ENCODE results near the gene HOXC10.

Gene HOXC10

DNA sequence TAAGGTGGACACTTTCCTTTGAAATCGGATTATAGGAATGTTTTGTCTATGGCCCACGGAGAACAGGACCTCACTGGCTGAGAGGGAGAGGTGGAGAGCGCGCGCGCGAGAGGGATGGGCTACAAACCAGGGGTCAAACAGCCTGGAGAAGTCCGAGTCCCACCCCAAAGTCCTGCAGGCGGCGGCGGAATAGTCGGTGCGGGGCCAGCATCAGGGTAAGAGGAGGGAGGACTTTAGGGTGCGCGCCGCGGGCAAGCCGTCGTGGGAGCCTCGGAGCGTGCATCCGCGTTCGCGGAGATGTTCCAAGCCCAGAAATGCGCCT is 20.5 kb downstream of the HOXC10 start:
- no peak for DNase-seq (ENCODE audit: low read depth in 2 of 2)
- no peak overlapping the region for H3K4me3 ChIP-seq (replicated peaks in 1 of 2; ENCODE audit: low read depth in 2 of 2, low read length in 2 of 2)
- TF ChIP-seq, protein P1, sequence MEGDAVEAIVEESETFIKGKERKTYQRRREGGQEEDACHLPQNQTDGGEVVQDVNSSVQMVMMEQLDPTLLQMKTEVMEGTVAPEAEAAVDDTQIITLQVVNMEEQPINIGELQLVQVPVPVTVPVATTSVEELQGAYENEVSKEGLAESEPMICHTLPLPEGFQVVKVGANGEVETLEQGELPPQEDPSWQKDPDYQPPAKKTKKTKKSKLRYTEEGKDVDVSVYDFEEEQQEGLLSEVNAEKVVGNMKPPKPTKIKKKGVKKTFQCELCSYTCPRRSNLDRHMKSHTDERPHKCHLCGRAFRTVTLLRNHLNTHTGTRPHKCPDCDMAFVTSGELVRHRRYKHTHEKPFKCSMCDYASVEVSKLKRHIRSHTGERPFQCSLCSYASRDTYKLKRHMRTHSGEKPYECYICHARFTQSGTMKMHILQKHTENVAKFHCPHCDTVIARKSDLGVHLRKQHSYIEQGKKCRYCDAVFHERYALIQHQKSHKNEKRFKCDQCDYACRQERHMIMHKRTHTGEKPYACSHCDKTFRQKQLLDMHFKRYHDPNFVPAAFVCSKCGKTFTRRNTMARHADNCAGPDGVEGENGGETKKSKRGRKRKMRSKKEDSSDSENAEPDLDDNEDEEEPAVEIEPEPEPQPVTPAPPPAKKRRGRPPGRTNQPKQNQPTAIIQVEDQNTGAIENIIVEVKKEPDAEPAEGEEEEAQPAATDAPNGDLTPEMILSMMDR (IDR thresholded peaks at IDR 0.05; ENCODE audit: low read depth, low read length), result no peak

- peak; percentile 81 to 82 for DNase-seq (ENCODE audit: low read depth in 2 of 2)
- H3K4me3 ChIP-seq (replicated peaks in 1 of 2; ENCODE audit: low read depth in 2 of 2, low read length in 2 of 2), result peak overlapping the region in 1 of 2 donors; percentile 13
- TF ChIP-seq, protein P1 (IDR thresholded peaks at IDR 0.05; ENCODE audit: low read depth, low read length), result peak; percentile 84
Measured at GRCh38 chr12:54005853-54006558, 21.1 kb downstream of the HOXC10 start.

GRCh38 chr12:54006559-54007220 is 21.7 kb downstream of the HOXC10 start:
- DNase-seq (ENCODE audit: low read depth in 2 of 2), result no peak
- H3K4me3 ChIP-seq (replicated peaks in 1 of 2; ENCODE audit: low read depth in 2 of 2, low read length in 2 of 2), result no peak overlapping the region
- TF ChIP-seq, protein P1 (IDR thresholded peaks at IDR 0.05; ENCODE audit: low read depth, low read length), result no peak

DNA sequence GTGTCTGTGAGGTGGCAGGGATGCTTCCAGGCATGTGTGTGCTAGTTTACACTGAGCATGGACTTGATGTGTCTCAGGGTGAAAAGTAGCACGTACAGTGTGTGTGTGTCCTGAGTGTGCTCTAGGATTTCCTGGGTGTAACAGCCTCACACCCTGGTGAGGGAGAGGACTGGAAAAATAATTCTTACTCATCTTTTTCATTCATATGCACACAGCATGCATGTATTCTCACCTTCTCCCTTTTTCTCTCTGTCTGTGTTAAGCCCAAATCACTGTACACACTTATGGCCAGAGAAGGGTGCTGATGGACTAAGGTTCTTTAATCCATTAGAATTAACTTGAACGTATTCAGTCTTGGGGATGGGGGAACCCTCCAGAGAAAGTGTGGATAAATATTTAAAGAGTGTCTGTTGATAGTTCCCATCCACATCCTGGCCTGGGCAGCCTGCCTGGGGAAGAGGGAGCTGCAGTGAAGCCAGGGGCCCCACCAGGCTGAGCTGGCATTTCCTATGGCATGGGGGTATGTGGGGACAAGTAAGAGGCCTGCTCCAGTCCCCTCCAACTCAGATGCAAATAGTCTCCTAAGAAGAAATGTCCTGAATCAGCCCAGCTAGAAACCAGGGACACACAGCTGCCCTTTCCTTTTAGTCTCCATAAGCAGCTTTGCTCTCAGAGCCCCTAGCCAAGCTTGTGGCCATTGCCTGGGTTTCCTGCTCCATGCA is 22.8 kb downstream of the HOXC10 start:
- no peak for DNase-seq (ENCODE audit: low read depth in 2 of 2)
- H3K4me3 ChIP-seq (replicated peaks in 1 of 2; ENCODE audit: low read depth in 2 of 2, low read length in 2 of 2), result no peak overlapping the region

GRCh38 chr12:54008260-54008552 is 23.3 kb downstream of the HOXC10 start:
- DNase-seq (ENCODE audit: low read depth in 2 of 2), result no peak
- TF ChIP-seq, protein P1 (IDR thresholded peaks at IDR 0.05; ENCODE audit: low read depth, low read length), result no peak
- H3K4me3 ChIP-seq (replicated peaks in 1 of 2; ENCODE audit: low read depth in 2 of 2, low read length in 2 of 2), result no peak overlapping the region

More for the DNA sequence above, 22.8 kb downstream of the HOXC10 start:
- TF ChIP-seq, protein P1 (IDR thresholded peaks at IDR 0.05; ENCODE audit: low read depth, low read length), result no peak

DNA sequence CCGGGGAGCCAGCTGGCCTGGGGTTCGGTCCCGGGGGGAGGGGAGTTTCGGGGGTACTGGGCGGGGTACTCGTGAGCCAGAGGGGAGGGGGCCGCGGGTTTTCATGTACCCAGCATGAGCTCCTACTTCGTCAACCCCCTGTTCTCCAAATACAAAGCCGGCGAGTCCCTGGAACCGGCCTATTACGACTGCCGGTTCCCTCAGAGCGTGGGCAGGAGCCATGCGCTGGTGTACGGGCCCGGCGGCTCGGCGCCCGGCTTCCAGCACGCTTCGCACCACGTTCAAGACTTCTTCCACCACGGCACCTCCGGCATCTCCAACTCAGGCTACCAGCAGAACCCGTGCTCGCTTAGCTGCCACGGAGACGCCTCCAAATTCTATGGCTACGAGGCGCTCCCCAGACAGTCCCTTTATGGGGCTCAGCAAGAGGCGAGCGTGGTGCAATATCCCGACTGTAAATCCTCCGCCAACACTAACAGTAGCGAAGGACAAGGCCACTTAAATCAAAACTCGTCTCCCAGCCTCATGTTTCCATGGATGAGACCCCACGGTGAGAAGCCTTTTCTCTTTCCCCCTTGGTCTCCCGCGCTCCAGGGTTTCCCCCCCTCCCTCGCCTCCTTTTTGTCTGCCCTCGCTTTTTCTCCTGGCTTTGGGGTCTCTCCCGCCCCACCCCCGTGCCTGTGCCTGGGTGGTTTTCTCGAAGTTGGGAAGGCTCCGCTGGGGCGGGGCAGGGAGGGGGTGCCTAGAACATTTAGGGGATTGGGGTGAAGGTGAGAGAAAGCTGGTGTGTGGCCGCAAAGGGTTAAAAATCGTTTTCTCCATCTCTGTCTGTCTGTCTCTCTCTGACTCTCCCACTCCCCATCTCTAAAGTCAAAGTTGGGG is 24.5 kb downstream of the HOXC10 start:
- TF ChIP-seq, protein P1 (IDR thresholded peaks at IDR 0.05; ENCODE audit: low read depth, low read length), result no peak
- DNase-seq (ENCODE audit: low read depth in 2 of 2), result no peak
- no peak overlapping the region for H3K4me3 ChIP-seq (replicated peaks in 1 of 2; ENCODE audit: low read depth in 2 of 2, low read length in 2 of 2)

All from cardiac fibroblast (primary cell).